Measurements from ENCODE around the gene VIM.
A peak's percentile ranks its signal among the peaks of the same experiment; 100 is the strongest.

Gene VIM

DNA sequence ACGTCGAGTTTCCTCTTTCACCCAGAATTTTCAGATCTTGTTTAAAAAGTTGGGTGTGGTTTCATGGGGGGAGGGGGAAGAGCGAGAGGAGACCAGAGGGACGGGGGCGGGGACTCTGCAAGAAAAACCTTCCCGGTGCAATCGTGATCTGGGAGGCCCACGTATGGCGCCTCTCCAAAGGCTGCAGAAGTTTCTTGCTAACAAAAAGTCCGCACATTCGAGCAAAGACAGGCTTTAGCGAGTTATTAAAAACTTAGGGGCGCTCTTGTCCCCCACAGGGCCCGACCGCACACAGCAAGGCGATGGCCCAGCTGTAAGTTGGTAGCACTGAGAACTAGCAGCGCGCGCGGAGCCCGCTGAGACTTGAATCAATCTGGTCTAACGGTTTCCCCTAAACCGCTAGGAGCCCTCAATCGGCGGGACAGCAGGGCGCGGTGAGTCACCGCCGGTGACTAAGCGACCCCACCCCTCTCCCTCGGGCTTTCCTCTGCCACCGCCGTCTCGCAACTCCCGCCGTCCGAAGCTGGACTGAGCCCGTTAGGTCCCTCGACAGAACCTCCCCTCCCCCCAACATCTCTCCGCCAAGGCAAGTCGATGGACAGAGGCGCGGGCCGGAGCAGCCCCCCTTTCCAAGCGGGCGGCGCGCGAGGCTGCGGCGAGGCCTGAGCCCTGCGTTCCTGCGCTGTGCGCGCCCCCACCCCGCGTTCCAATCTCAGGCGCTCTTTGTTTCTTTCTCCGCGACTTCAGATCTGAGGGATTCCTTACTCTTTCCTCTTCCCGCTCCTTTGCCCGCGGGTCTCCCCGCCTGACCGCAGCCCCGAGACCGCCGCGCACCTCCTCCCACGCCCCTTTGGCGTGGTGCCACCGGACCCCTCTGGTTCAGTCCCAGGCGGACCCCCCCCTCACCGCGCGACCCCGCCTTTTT, at the start of gene VIM:
TSS of gene VIM (plus strand) at position 151 of the 925 bp plus-strand sequence. CDS start 1,182 bp downstream, outside the sequence.
- DNase-seq: peak; percentile 95 to 97

GRCh38 chr10:17179002-17179401, 49.0 kb upstream of the VIM start:
- DNase-seq: peak in 1 of 2 donors; percentile 57

GRCh38 chr10:17181110-17181509, 46.9 kb upstream of the VIM start:
- no peak for DNase-seq

DNA sequence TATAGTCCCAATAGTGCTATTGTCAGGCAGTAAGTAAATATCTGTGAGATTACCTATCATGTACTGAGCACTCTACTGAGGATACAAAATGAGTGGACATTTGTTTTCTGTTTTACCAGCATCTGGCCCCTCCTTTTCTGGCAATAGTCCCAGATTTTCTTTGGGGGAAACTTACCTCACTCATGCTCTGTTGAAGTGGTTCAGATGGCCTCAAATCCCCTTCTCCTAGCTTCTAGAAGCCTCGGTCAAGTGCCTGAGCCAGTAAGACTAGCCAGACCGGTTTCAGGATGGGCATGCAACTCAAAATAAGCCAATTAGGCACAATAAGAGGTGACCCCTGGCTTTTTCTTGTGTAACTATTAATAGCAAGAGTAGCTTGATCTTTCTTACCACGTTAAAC, 46.3 kb upstream of the VIM start:
- DNase-seq: no peak

GRCh38 chr10:17183110-17183509, 44.9 kb upstream of the VIM start:
- DNase-seq: no peak

DNA sequence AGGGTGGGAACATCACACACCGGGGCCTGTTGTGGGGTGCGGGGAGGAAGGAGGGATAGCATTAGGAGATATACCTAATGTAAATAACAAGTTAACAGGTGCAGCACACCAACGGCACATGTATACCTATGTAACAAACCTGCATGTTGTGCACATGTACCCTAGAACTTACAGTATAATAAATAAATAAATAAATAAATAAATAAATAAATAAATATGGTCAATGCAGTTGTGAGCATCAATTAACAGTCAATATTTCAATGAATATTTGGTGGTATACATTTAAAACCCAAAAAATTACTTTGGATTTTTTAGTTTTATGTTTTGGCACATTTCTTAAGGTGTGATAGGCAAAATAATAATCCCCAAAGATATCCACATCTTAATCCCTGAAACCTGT, 42.2 kb upstream of the VIM start:
- no peak for DNase-seq

DNA sequence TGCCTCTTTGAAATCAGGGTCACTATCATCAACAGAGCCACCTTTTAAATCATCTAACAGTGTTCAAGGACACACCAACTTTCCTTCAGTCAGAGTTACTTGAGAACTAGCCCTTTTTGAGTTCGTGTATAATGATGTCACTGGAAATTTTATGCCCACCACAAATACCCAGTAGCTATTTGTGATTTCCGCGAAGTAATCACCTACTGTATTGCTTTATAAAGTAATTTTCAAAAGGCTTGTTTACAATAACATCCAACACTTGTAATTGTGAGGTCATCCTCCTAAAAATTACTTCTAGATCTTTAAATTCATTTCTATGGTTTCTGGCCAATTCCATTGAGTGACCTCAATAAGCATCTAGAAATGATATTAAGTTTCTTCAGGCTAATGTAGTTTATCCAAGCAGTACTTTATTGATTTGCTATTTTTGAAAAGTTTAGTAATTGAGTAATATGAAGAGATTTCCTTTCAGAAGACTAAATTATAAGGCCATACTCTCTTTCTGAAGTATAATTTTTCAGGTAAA, 39.3 kb upstream of the VIM start:
- DNase-seq: peak in 1 of 2 donors; percentile 52

GRCh38 chr10:17190602-17191001, 37.4 kb upstream of the VIM start:
- no peak for DNase-seq

GRCh38 chr10:17195083-17195482, 33.0 kb upstream of the VIM start:
- no peak for DNase-seq

DNA sequence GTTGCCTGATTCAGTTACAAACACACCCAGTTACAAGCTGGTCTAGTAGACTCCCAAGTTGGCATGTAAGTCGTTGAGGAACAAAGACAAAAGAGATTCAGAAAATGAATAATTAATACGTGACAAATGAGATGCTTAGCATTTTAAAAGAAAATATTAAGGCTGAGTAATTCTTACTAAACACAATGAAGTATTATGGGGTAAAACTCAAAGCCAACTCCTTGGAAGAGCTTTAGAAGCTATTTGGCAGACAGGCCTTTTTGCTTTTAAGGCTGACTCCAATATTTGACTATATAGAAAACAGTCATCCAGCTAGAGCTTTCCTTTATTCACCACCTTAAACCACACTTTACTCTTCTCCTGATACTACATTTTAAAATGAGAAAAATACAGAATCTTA, 32.0 kb upstream of the VIM start:
- no peak for DNase-seq

DNA sequence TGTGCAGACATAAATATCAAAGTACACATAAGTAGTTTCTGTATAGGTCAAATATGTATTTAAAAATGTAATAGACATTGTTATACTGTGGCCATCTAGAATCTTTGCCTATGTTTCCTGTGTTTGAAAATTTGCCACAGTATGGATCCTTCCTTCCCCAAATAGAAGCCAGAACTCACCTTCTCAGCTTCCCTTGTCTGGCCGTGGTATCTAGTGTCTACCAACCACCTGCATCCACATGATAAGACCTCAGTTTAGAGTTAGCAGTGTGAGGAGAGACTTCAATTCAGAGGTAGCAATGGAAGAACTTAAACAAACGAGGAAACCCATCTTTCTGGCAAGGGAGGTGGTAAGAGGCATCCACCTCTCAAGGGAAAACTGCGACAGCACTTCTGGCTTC, 31.5 kb upstream of the VIM start:
- DNase-seq: no peak

GRCh38 chr10:17199351-17199804, 28.7 kb upstream of the VIM start:
- no peak for DNase-seq

DNA sequence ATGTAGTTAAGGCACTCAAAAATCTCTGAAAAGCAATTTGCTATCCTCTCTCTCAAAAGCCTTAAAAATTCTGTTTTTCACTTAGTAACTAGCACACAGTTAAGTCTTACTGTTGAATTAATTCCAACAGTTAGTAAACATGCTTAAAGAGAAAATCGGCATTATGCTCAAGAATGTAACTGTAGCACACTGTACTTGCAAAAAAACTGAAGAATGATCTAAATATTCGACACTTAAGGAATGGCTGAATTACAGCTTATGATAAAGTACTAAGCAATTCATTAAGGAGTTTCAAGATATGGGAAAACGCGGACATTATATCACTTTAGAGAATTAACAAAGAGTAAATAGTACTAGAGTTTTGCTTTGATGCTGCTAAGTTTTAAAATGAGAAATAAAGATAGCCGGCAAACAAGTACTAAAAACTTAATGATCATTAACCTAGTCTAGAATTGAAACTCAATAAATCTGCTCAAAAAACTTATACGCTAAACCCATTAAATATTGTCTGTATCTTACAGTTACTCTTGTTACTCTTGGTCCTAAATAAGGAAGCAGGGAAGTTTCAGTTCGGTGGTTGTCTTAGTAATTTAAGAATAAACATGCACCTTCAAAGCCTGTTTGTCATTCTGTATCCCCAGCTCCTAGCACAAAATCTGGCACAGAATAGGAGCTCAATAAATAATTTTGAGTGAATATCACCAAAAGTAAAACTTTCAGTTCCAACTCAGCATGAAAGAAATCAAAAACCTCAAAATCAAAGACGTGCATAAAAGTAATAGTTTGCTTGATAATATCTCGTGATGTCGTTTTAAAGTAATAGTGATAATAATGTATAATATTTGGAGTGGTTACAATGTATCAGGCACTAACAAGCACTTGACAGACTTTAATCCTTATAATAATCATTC, 27.8 kb upstream of the VIM start:
- peak in 1 of 2 donors; percentile 60 for DNase-seq

- DNase-seq: peak; percentile 83 to 85
Observed at GRCh38 chr10:17200912-17201793, 26.9 kb upstream of the VIM start, which contains the start of gene TRDMT1. TRDMT1 (minus strand) TSS chr10:17201672; CDS start chr10:17201634, 38 bp downstream.

DNA sequence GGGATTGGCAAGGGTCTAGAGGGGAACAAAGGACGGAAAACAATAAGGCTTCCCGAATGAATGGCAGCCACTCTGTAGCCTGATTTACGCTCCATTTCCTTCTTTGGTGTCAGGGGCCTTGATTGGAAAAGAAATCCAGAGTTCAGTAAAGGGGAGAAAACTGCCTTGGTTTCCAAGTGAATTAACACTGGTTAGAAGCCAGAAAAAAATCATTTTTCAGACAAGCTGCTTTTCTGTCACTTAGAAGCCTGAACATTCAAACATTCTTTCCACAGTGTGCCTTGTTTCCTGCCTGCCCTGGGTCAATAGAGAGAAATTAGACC, 26.3 kb upstream of the VIM start:
- no peak for DNase-seq

DNA sequence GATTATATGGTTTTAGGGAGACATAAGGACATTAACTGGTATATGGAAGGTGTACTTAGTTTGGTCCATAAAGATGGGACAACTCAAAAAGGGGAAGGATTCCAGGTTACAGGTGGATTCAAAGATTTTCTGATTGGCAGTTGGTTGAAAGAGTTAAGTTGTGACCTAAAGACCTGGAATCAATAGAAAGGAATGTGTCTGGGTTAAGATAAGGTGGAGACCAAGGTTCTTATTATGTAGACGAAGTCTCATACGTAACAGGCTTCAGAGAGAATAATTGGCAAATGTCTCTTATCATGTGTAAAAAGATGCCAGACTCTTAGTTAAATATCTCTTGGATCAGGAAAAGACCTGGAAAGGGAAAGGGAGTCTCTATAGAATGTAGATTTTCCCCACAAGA, 25.5 kb upstream of the VIM start:
- DNase-seq: no peak

DNA sequence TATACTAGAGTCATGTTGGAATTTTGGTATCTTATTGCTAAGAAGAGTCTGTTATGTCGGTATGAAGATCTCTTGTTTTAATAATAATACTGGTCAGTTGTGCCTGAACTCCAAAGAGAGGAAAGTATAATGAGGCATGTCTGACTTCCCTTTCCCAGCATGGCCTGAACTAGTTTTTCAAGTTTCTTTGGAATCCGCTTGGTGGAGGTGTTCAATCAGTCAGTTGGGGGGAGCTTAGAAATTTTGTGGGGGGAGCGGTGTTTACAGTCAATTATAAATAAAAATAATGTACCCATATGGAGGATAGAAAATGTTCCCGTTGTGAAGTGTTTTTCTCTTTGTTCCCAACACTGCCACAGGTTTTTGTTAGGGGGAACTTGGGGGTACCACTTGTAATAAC, 25.0 kb upstream of the VIM start:
- no peak for DNase-seq

- DNase-seq: no peak
Observed at GRCh38 chr10:17203416-17203815, 24.6 kb upstream of the VIM start.

DNA sequence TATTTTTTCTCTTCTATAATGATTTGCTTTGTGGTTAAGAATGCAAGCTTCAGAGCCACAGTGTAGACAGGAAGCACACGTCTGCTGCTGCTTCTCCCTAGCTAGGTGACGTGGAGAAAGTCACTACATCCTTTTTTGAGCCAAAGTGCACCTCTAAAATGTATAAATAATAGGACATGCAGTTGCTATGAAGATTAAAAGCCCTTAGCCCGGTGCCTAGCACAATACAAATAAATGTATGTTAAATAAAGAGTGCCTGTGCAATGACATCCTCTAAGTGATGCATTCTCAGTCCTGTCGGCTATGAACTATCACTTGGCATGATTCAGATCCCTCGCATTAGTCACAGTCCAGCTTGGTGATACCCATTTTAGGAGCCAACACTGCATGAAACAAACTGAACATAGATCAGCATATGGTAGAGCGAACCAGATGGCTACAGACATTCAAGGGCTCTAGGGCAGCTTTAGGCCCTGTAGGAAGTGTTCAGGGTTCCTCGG, 21.8 kb upstream of the VIM start:
- DNase-seq: peak in 1 of 2 donors; percentile 77

DNA sequence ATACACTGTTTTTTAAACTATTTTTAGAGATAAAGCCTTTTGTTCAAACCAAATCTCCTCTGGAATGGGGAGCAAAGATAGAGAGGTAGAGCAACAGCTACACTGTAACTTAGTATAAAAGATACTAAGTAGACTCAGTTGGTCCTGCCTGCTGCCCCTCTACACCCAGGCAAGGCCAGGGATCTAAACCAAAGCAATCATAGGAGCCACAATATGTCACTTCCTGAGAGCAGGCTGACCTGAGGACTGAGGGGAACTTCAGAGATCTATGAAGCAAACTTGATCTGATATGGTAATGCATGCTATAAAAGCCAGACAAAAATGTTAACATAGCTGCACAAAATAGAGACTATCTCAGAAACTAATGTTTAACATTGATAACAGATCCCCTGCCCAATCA, 19.6 kb upstream of the VIM start:
- DNase-seq: no peak

DNA sequence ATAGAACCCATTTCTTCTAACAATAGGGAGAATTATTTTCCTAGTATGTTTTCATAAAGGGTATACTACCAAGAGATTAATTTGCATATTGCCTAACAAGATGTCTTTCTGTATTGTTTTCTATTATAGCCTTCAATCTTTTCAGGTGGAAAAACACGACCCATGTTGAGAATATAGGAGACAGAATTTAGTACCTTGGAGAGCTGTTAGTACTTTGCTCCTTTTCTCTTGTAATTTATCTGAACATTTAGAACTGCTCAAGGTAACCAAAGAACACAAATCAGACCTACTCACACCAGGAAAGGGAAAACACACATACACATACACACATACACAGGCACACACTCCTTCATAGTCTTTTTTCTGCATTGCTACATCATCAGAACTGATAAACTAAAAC, 18.7 kb upstream of the VIM start:
- no peak for DNase-seq

GRCh38 chr10:17209881-17210280, 18.2 kb upstream of the VIM start:
- DNase-seq: peak in 1 of 2 donors; percentile 22

Measured in inflammatory macrophage treated with lipopolysaccharide for 1 hour (primary cell).